Measurements from ENCODE around the gene EPHA2. TPM values are rescaled to one million over a fixed set of nuclear protein-coding genes. Genes with fewer than 3 reads are reported as not detected.

Gene EPHA2
- polyA plus RNA-seq, 1 of the 3 experiments (the other 2 are of a cell fraction), result 126 TPM

GRCh38 chr1:16191916-16192546 lies 36.2 kb upstream of the EPHA2 start:
- H3K4me2 ChIP-seq, result no peak overlapping the region
- H3F3A ChIP-seq (replicated peaks; ENCODE audit: insufficient read depth), result peaks cover 11% of the 10 kb centered on the region
- H4K20me1 ChIP-seq (ENCODE audit: insufficient read depth), result no peaks in the 10 kb centered on the region
- no peak overlapping the region for H3K9ac ChIP-seq
- CTCF ChIA-PET, result interaction anchor here (1.5 to 15.3 kb wide), 6 partner anchors 9 to 172 kb away, joined by 3 to 513 read pairs (median 26); partner anchors contain the start of gene FAM131C
- no peak for DNase-seq
- TF ChIP-seq JUND (IDR thresholded peaks at IDR 0.05) (no peak), TCF12 (IDR thresholded peaks at IDR 0.05) (no peak), RAD21 (IDR thresholded peaks at IDR 0.05; ENCODE audit: low read length) (no peak), RFX5 (IDR thresholded peaks at IDR 0.05; ENCODE audit: low read length) (no peak), POLR2AphosphoS5 (IDR thresholded peaks at IDR 0.05; ENCODE audit: low read depth, low read length) (no peak), ELF1 (IDR thresholded peaks at IDR 0.05) (no peak), FOXJ3 (CRISPR knock-in tag; IDR thresholded peaks at IDR 0.05) (no peak), CTCF (IDR thresholded peaks at IDR 0.05) (no peak), USF2 (IDR thresholded peaks at IDR 0.05; ENCODE audit: borderline replicate concordance, low read depth, low read length) (no peak), SIN3A (IDR thresholded peaks at IDR 0.05; ENCODE audit: borderline replicate concordance, low read depth, low read length) (no peak), FOXM1 (IDR thresholded peaks at IDR 0.05; ENCODE audit: low read depth) (no peak), RCOR1 (IDR thresholded peaks at IDR 0.05; ENCODE audit: low read length) (no peak), TAF1 (IDR thresholded peaks at IDR 0.05; ENCODE audit: borderline replicate concordance, low read depth, low read length) (no peak), CHD2 (IDR thresholded peaks at IDR 0.05; ENCODE audit: low read length, partially characterized antibody) (no peak), MEF2A (IDR thresholded peaks at IDR 0.05; ENCODE audit: borderline replicate concordance, low read depth) (no peak), EP300 (IDR thresholded peaks at IDR 0.05; ENCODE audit: borderline replicate concordance in 1 of 2, low read depth in 1 of 2, low read length in 1 of 2) (no peak)
- TF ChIP-seq, protein P1, sequence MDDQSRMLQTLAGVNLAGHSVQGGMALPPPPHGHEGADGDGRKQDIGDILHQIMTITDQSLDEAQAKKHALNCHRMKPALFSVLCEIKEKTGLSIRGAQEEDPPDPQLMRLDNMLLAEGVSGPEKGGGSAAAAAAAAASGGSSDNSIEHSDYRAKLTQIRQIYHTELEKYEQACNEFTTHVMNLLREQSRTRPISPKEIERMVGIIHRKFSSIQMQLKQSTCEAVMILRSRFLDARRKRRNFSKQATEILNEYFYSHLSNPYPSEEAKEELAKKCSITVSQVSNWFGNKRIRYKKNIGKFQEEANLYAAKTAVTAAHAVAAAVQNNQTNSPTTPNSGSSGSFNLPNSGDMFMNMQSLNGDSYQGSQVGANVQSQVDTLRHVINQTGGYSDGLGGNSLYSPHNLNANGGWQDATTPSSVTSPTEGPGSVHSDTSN (IDR thresholded peaks at IDR 0.05), result no peak
- no peaks in the 10 kb centered on the region for H3K36me3 ChIP-seq (replicated peaks in 1 of 2; ENCODE audit: control insufficient read depth in 1 of 2, insufficient read depth in 2 of 2, low read length in 1 of 2)
- no peaks in the 10 kb centered on the region for H3K79me2 ChIP-seq (ENCODE audit: insufficient read depth)
- H2AFZ ChIP-seq (ENCODE audit: low read depth), result no peak overlapping the region
- no peak overlapping the region; a peak in 1 of 4 replicates for H3K27ac ChIP-seq (ENCODE audit: low read depth in 2 of 2, low read length in 1 of 2)
- no peaks in the 10 kb centered on the region for H3K9me2 ChIP-seq
- H3K4me3 ChIP-seq (ENCODE audit: low read depth in 2 of 2, low read length in 1 of 2), result no peak overlapping the region
- no peaks in the 10 kb centered on the region for H3K9me3 ChIP-seq
- WGBS (ENCODE audit: low lambda C conversion rate), result 95% methylated on average over 5 of the region's 6 CpGs
- H3K27me3 ChIP-seq (ENCODE audit: insufficient read depth), result no peaks in the 10 kb centered on the region
- POLR2A ChIA-PET, result no interaction called here
- H3K4me1 ChIP-seq (ENCODE audit: control insufficient read depth in 1 of 2, insufficient read depth in 2 of 2, low read depth in 1 of 2, low read length in 1 of 2), result peaks cover 0 to 26% of the 10 kb centered on the region in 2 experiments; a peak in 1 of 4 replicates
